Activated CD4-positive, alpha-beta memory T cell treated with anti-CD3 and anti-CD28 coated beads for 36 hours (primary cell): Measurements from ENCODE around the gene PTPN5. TPM values are rescaled to one million over a fixed set of nuclear protein-coding genes. Genes with fewer than 3 reads are reported as not detected.
"Not testable (repeated sequence)": the region's sequence is repeated elsewhere in the genome, so short reads cannot be mapped to it uniquely, and the experiment has no call there.

Experiments used
- CTCF ChIA-PET: fragments of 350-600 bp; sonication (Branson Sonifier 250); formaldehyde crosslinking; loops from one replicate; lab custom pipeline; 2021; ENCODE audit warnings: antibody characterized with exemption, inconsistent platforms; lab: Charles Lee
- POLR2A ChIA-PET: fragments of 350-600 bp; sonication (Branson Sonifier 250); formaldehyde crosslinking; loops from one replicate; lab custom pipeline; 2021; ENCODE audit warnings: antibody characterized with exemption; lab: Charles Lee
- DNase-seq: peaks from one replicate; pipeline ENCODE4 v3.0.0-alpha.2; 2020
- H3K27ac Mint-ChIP-seq: one replicate; pipeline ENCODE4 v1.8.0; 2021; ENCODE audit warnings: mixed read lengths
- H3K27me3 Mint-ChIP-seq: one replicate; pipeline ENCODE4 v1.8.0; 2021; ENCODE audit warnings: mixed read lengths
- H3K36me3 Mint-ChIP-seq: one replicate; pipeline ENCODE4 v1.8.0; 2021; ENCODE audit warnings: mixed read lengths
- H3K4me1 Mint-ChIP-seq: one replicate; pipeline ENCODE4 v1.8.0; 2021; ENCODE audit warnings: low read depth, mixed read lengths
- H3K4me3 Mint-ChIP-seq: one replicate; pipeline ENCODE4 v1.8.0; 2021; ENCODE audit warnings: mild to moderate bottlenecking, mixed read lengths
- H3K9me3 Mint-ChIP-seq: one replicate; pipeline ENCODE4 v1.8.0; 2021; ENCODE audit warnings: mixed read lengths
- intact Hi-C: fragments of 100-400 bp; cut with micrococcal nuclease; formaldehyde crosslinking; loops from one replicate; pipeline ENCODE4 v1.15.1; 2023
- total RNA-seq, 2 experiments: library from RNA; stranded (reverse); gene quantifications; one replicate each; pipeline ENCODE4 v1.2.3, GENCODE V29; 2021

The PTPN5 gene
- total RNA-seq, 2 experiments from 2014 or later, result not detected

DNA sequence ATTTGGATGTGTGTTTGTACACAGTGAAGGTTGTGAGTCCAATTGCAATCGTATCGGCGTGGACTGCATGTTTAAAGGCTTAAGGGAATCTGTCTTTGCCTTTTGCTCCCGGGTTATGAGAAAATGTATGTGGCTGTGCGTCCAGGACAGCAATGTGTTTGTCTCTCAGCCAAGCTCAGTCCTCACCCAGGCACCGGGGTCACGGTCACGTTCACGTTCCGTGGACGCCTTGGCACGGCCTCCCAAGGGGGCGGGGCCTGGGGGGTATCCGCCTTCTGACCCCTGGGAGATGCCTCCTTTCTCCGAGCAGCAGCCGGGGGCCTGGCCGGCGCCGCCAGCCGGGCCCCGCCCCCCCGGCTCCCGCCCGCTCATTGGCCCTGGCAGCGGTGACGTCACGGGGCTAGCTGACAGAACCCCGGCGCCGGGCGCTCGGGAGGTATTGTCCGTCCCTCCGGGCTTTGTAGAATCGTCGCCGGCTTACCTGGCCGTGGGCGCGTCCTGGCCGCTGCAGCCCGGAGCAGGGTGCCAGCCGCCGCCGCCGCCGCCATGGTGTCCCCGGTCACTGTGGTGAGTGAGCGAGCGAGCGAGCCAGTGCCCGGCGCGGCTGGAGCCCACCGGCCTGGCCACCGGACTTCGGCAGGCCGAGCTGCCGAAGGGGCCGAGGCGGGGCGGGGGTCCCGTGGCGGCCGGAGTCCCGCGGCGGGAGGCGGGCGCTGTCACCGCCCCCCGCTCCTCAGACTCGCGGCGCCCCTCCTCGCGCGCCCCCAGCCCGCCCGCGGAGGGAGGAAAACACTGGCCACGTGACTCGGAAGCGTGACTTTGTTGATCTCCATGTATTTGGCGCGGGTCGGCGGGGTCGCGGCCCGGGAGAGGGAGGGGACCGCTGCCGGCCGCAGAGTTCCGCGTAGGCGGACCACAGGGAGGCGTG is 93.0 kb downstream of the PTPN5 start, which contains the start of gene TMEM86A:
TSS of gene TMEM86A (plus strand) at position 439 of the 928 bp plus-strand sequence. CDS start at position 547, 108 bp downstream.
- Mint-ChIP-seq H3K27me3 (no peaks in the 10 kb centered on the region), H3K36me3 (no peaks in the 10 kb centered on the region)
- POLR2A ChIA-PET, result interaction anchor here (1.0 kb wide), 1 partner anchor 172 kb away, joined by 3 read pairs; the partner anchor contains the start of gene TSG101

DNA sequence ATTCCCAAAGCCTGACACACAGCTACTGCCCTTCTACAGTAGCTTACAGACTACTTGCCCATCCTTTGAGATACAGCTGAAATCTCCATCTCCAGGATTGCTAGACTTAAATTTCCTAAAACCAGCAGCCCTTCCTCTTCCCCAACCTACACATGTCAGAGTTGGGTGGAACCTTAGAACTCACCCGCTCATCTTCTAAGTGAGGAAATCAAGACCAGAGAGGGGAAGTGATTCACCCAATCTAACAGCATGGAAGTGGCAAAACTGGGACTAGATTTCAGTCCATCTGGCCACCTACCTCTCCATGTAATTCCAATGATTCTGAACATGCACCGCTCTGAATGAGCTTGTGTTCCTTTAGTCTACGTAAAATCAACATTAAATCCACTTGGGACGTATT is 94.0 kb downstream of the PTPN5 start:
- no peak for DNase-seq
- no peak overlapping the region for H3K4me3 Mint-ChIP-seq
- CTCF ChIA-PET, result interaction anchor here (1.5 kb wide), 1 partner anchor 24 kb away, joined by 4 read pairs; no protein-coding TSS in a partner anchor
- POLR2A ChIA-PET, result no interaction called here
- H3K27me3 Mint-ChIP-seq, result no peaks in the 10 kb centered on the region
- no peaks in the 10 kb centered on the region for H3K9me3 Mint-ChIP-seq
- no peak overlapping the region for H3K27ac Mint-ChIP-seq
- intact Hi-C loops, result no loop called here
- H3K4me1 Mint-ChIP-seq, result peaks cover 14% of the 10 kb centered on the region
- H3K36me3 Mint-ChIP-seq, result no peaks in the 10 kb centered on the region

More for the DNA sequence above, 93.0 kb downstream of the PTPN5 start, which contains the start of gene TMEM86A:
- H3K9me3 Mint-ChIP-seq, result no peaks in the 10 kb centered on the region
- H3K4me3 Mint-ChIP-seq, result peak within 1 kb of the TSS; percentile 75
- peaks cover 14% of the 10 kb centered on the region for H3K4me1 Mint-ChIP-seq
- peak; percentile 93 for DNase-seq
- intact Hi-C loops, result loop anchor here (1.0 to 2.0 kb wide), 3 partner anchors 26 to 376 kb away; partner anchors contain the start of genes GTF2H1, HPS5 and SPTY2D1
- H3K27ac Mint-ChIP-seq, result peak within 1 kb of the TSS; percentile 18
- CTCF ChIA-PET, result interaction anchor here (1.3 to 1.5 kb wide), 2 partner anchors 23 to 24 kb away, joined by 4 to 5 read pairs; no protein-coding TSS in a partner anchor

DNA sequence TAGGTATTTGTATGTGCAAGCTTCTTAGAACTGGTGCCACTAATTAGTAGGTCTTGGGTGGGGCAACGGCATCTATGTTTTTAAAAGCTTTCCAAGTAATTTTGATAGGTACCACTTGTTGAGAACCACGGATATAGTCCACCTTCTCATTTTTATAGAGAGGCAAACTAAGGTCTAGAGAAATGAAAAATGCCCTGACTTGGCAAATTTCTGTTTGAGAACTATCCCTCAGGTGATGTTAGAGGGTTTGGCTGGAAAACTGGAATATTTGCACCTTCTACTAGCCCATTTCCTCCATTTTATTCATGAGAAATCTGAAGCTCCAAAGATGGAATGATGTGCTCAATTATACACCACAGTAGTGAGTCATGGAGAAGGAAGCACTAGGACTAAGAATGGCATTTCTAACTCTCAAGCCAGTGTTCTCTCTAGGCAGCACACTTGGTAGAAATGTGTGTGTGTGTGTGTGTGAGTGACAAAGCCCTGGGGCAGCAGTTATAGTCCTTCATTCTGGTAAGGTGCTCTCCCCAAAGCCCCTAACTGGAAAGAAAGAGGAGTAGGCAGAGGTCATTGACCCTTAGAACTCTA is 94.9 kb downstream of the PTPN5 start:
- intact Hi-C loops, result no loop called here
- Mint-ChIP-seq H3K9me3 (no peaks in the 10 kb centered on the region), H3K27me3 (no peaks in the 10 kb centered on the region), H3K27ac (no peak overlapping the region), H3K4me3 (no peak overlapping the region), H3K36me3 (no peaks in the 10 kb centered on the region), H3K4me1 (peaks cover 14% of the 10 kb centered on the region)
- ChIA-PET POLR2A (no interaction called here), CTCF (no interaction called here)
- no peak for DNase-seq

DNA sequence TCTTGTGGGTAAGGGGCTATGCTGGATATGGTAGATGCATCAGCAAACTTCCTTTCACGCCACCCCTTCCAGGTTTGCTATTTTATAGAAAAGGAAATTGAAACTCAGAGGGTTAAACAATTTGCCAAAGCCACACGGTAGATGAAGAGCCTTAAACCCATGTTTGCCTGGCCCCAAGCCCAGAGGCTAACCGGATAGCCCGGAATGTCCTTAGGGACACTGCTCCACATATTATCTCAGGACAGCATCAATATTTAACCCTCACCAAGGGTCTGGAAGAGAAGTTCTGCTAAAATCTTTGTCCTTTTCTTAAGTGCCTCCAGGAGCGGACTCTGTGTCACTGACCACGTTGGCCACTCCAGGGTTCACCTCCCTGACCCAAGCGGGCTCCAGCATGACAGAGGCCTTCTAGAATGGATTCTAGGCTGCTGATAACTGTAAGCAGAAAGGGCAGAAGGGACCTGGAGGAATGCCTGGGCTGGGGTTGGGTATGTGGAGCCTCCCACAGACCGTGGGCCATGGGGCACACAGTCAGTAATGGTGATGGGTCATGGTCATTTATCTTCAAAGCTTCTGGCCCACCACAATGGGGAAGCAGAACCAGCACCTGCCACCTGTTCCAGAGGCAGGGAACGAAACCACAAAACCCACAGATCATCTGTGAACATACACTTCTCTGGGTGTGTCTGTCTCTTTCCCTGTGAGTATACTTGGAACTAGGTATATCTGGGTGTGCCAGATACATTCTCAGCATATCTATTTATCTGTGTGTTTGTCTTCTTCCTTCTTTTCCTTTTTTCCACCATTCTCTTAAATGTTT is 98.4 kb downstream of the PTPN5 start:
- Mint-ChIP-seq H3K9me3 (no peaks in the 10 kb centered on the region), H3K4me3 (no peak overlapping the region), H3K4me1 (peaks cover 6% of the 10 kb centered on the region), H3K36me3 (no peaks in the 10 kb centered on the region), H3K27ac (no peak overlapping the region), H3K27me3 (no peaks in the 10 kb centered on the region)
- ChIA-PET POLR2A (no interaction called here), CTCF (no interaction called here)
- no peak for DNase-seq
- intact Hi-C loops, result no loop called here

- H3K27me3 Mint-ChIP-seq, H3K4me1 Mint-ChIP-seq, H3K36me3 Mint-ChIP-seq, H3K4me3 Mint-ChIP-seq, POLR2A ChIA-PET, intact Hi-C loops, H3K27ac Mint-ChIP-seq, CTCF ChIA-PET, H3K9me3 Mint-ChIP-seq, DNase-seq: not testable (repeated sequence)
These were observed 100.0 kb downstream of the PTPN5 start for GRCh38 chr11:18691467-18692140.

- ChIA-PET CTCF (interaction anchor here (0.9 to 2.1 kb wide), 2 partner anchors 40 to 569 kb away, joined by 3 to 4 read pairs; no protein-coding TSS in a partner anchor), POLR2A (no interaction called here)
- Mint-ChIP-seq H3K4me1 (no peaks in the 10 kb centered on the region), H3K4me3 (no peak overlapping the region), H3K9me3 (no peaks in the 10 kb centered on the region), H3K27ac (no peak overlapping the region), H3K27me3 (no peaks in the 10 kb centered on the region), H3K36me3 (no peaks in the 10 kb centered on the region)
- intact Hi-C loops, result no loop called here
- DNase-seq, result no peak
These were observed 107.3 kb downstream of the PTPN5 start for GRCh38 chr11:18684267-18684666.

DNA sequence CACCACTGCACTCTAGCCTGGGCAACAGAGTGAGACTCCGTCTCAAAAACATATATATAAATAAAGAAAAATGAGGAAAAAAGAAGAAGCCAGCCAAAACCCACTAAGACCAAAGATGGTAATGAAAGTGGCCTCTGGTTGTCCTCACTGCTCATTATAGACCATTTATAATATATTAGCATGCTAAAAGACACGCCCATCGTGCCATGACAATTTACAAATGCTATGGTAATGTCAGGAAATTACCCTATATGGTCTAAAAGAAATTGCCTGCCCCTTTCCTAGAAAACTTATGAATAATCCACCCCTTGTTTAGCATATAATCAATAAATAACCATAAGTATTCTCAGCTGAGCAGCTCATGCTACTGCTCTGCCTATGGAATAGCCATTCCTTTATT is 109.1 kb downstream of the PTPN5 start:
- no peak overlapping the region for H3K27ac Mint-ChIP-seq
- H3K9me3 Mint-ChIP-seq, result no peaks in the 10 kb centered on the region
- no peak overlapping the region for H3K4me3 Mint-ChIP-seq
- CTCF ChIA-PET, result no interaction called here
- POLR2A ChIA-PET, result no interaction called here
- no peaks in the 10 kb centered on the region for H3K4me1 Mint-ChIP-seq
- no peaks in the 10 kb centered on the region for H3K36me3 Mint-ChIP-seq
- no peak for DNase-seq
- intact Hi-C loops, result no loop called here
- no peaks in the 10 kb centered on the region for H3K27me3 Mint-ChIP-seq

GRCh38 chr11:18681949-18682348 is 109.6 kb downstream of the PTPN5 start:
- POLR2A ChIA-PET, CTCF ChIA-PET, H3K9me3 Mint-ChIP-seq, H3K27me3 Mint-ChIP-seq, H3K36me3 Mint-ChIP-seq, DNase-seq, intact Hi-C loops, H3K4me1 Mint-ChIP-seq, H3K4me3 Mint-ChIP-seq, H3K27ac Mint-ChIP-seq: not testable (repeated sequence)

Other genes starting within 250 kb of the PTPN5 start
- gene UEVLD, start 203.1 kb downstream of the PTPN5 start, total RNA-seq, result 10 to 100 TPM; 20.9 to 26.2 TPM
- 1 to 10 TPM; 2.2 to 2.9 TPM for gene MISFA, start 192.0 kb downstream of the PTPN5 start, total RNA-seq
- gene SPTY2D1, start 157.5 kb downstream of the PTPN5 start, total RNA-seq, result 10 to 100 TPM; 18.7 to 23.4 TPM
- under 1 TPM; 0.50 to 0.65 TPM for gene TMEM86A, start 93.0 kb downstream of the PTPN5 start, total RNA-seq
- under 1 TPM; 0.85 to 1.00 TPM for gene IGSF22, start 65.6 kb downstream of the PTPN5 start, total RNA-seq
- gene MRGPRX1, start 147.6 kb upstream of the PTPN5 start, total RNA-seq, result not detected